Suppressor macrophage treated with lipopolysaccharide for 1 hour (primary cell): ENCODE results near the gene CRY1.
A peak's percentile ranks its signal among the peaks of the same experiment; 100 is the strongest.
"Not testable (repeated sequence)": the region's sequence is repeated elsewhere in the genome, so short reads cannot be mapped to it uniquely, and the experiment has no call there.

Experiments
- DNase-seq, 3 donors: peaks; one replicate each; pipeline ENCODE4 v3.0.0-alpha.2; 2020 to 2022

CRY1 gene

DNA sequence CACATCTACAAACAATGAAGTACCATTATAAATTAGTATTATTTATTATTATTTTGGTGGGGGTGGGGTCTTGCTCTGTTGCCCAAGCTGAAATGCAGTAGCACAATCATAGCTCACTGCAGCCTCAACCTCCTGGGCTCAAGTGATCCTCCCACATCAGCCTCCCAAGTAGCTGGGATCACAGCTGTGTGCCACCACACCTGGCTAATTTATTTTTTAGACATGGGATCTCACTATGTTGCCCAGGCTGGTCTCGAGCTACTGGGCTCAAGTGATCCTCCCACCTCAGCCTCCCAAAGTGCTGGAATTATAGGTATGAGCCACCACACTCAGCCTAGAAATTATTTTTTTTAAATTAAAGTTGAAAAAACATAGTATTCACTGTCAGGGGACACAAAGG is 15.0 kb upstream of the CRY1 start:
- DNase-seq: not testable (repeated sequence)

- no peak for DNase-seq
Measured at GRCh38 chr12:107107381-107107780, 14.0 kb upstream of the CRY1 start.

GRCh38 chr12:107106241-107107025 is 13.1 kb upstream of the CRY1 start:
- DNase-seq: no peak

- DNase-seq: peak in 2 of 3 donors; percentile 8 to 20
Measured at GRCh38 chr12:107105410-107105703, 12.0 kb upstream of the CRY1 start.

- DNase-seq: no peak
Measured at GRCh38 chr12:107103516-107103915, 10.2 kb upstream of the CRY1 start.

DNA sequence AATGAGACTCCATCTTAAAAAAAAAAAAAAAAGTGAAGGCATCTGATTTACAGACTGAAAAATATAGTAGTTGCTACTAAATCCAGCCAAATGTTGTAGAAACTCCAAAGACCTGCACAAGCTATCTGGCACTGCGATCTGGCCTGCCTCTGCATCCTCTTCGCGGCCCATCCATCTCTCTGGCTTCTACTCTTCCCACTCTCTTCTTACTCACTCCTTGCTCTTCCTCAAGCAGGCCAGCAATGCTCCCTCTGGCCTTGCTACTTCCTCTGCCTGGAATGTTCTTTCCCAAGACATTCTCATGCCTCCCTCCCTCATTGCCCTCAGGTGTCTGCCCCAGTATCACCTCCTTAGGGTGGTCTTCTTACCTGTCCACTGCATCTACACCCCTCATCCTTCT is 9.7 kb upstream of the CRY1 start:
- DNase-seq: no peak

- DNase-seq: no peak
Measured at GRCh38 chr12:107102294-107102693, 8.9 kb upstream of the CRY1 start.

DNA sequence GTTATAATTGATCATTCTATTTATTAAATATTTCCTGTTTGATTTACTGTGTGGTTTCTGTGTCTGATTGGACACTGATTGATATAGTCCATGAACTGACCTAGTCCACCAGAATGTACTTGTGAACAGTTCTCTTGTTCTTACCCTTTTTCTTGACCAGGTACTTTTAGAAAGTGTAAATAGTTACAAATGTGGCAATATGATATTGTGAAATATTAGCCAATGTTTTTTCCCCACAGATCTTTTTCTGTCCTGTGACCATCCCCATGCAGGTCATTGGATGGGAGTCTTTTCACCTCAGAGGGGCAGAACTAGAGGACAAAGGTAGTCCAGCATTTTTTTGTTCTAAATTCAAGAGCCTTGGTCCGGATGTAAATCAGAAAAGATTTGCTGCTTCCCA is 8.3 kb upstream of the CRY1 start:
- no peak for DNase-seq

GRCh38 chr12:107099917-107100316 is 6.6 kb upstream of the CRY1 start:
- DNase-seq: no peak

GRCh38 chr12:107096571-107096970 is 3.2 kb upstream of the CRY1 start:
- DNase-seq: no peak

DNA sequence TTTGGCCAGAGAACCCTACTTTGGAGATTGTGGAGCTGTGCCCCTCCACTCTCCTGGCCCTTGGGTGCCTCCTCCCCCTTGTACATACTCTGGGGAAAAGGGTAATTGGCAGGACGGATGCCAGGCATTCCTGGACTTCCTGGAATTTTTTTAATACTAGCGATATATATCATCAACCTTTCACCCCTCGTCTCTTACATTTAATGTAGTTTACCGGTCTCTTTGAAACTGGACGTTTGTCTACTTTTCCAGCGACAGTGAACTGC is 767 bp upstream of the CRY1 start:
- no peak for DNase-seq

- DNase-seq: peak in 1 of 3 donors; percentile 65
Measured at GRCh38 chr12:107092669-107093416, 506 bp downstream of the CRY1 start.

DNA sequence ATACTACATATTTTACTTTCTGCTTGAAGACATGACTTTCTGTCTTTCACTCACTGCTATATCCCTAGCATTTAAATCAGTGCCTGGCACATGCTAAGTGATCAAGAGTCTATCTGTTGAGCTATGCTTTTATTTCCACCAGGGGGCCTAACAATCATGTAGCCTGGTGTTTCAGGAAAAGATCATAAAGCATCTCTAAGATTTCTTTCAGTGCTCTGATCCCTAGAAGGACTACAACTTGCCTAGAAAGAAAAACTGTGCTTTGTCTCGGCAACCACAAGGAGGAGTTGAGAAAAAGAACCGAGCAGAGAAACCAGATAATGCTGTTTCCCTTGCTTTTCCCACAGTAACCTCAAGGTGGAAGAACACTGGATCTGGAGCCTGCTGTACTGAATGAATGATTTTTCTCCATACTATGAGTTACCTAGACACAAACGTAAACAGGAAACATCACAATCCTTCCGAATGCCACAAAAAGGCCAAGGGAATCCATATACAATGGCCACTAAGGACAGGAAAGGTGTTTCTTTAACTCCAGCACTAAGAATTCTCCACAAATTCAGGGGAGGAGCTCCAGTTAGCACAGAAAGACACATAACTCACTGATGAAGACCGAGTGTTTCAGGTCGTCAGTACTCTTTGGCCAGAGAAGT is 1.2 kb downstream of the CRY1 start:
- peak; percentile 73 to 87 (median 85) for DNase-seq

GRCh38 chr12:107091381-107091780 is 2.0 kb downstream of the CRY1 start:
- no peak for DNase-seq

GRCh38 chr12:107090711-107091110 is 2.6 kb downstream of the CRY1 start:
- no peak for DNase-seq

DNA sequence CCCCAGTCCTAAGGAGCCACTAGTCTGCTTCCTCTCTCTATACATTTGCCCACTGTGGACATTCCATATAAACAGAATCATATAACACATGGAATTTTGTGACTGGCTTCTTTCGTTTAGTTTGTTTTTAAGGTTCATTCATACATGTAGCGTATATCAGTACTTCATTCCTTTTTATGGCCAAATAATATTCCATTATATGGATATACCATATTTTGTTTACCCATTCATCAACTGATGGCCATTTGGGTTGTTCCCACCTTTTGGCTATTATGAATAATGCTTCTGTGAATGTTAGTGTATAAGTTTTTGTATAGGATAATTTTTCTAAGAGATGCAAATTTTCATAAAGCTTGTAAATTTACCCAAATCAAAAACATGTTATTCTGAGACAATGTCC is 4.4 kb downstream of the CRY1 start:
- no peak for DNase-seq

DNA sequence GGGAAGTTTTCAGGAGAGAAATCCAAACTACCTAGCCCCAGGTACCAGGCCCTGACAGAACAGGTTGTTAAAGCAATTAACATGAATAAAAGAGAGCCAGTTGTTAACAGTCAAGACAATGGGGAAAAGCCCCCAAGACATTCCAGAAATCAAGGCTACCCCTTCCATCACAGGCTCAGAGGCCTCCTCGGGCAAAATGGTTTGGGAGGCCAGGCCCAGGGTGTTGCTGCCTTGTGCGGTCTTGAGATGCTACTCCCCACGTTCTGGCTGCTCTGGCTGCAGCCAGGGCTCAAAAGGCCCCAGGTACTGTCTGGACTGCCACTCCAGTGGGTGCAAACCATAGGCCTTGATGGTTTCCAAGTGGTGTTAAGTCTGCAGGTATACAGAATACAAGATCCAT is 7.0 kb downstream of the CRY1 start:
- no peak for DNase-seq

GRCh38 chr12:107081778-107082177 is 11.6 kb downstream of the CRY1 start:
- no peak for DNase-seq

DNA sequence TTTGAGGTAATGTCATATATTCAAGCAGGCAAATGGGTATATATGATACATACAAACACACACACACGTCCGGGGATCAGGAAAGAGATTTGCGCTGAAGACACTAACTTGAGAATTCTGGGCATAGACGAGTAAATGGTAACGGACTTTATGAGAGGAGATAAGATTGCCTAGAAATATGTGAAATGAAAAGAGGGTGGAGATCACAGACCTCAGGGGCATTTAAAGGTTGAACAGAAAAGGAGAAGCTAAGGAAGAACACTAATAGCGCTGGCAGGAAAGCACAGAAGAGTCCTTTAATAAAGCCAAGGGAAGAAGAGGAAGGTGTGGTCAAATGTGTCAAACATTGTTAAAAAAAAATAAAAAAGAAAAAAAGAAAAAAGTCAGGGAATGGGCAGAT is 13.1 kb downstream of the CRY1 start:
- DNase-seq: peak in 1 of 3 donors; percentile 20

DNA sequence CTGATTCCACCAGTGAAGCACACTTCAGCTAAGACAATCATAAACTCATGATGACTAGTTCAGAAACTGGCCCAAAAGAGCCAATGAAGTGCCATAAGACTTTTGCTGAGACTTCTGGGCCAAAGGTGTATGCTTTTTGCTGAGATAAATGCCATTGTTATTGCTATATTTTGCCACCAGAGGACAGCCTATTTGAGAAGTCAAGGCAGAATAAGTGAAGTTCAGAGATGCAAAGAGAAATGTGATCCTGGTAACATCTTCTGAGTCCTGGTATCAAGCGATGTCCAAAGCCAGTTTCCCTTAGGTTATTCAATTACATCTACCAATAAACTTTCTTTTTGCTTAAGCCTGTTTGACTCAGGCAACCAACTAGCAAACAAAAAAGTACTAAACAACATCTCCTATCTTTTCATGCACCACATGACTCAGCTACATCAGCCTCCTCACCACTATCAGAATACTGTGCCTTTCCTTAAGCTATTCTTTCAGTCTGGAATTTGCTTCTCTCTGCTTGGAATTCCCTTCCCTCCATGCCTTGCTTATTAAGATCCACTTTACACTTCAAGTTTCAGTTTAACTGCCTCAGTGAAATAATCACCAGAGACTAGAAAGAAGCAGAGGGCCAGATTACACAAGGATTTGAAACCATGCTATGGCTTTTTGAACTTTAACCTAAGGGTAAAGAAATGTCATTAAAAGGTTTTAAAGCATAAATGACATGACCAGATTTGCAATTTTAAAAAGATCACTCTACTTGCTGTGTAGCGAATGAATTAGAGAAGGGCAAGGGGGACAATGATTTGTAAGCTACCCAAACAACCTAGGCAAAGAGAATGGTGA is 14.0 kb downstream of the CRY1 start:
- DNase-seq: peak; percentile 15 to 33 (median 21)

DNA sequence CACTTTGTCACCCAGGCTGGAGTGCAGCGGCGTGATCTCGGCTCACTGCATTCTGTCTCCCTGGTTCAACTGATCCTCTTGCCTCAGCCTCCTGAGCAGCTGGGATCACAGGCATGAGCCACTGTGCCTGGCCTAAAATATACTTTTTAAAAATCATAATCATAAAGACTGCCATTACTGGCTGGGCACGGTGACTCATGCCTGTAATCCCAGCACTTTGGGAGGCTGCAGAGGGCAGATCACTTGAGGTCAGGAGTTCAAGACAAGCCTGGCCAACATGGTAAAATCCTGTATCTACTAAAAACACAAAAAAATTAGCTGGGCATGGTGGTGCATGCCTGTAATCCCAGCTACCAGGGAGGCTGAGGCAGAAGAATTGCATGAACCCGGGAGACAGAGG is 20.1 kb downstream of the CRY1 start:
- DNase-seq: not testable (repeated sequence)

- DNase-seq: no peak
Measured at GRCh38 chr12:107066691-107067090, 26.7 kb downstream of the CRY1 start.

DNA sequence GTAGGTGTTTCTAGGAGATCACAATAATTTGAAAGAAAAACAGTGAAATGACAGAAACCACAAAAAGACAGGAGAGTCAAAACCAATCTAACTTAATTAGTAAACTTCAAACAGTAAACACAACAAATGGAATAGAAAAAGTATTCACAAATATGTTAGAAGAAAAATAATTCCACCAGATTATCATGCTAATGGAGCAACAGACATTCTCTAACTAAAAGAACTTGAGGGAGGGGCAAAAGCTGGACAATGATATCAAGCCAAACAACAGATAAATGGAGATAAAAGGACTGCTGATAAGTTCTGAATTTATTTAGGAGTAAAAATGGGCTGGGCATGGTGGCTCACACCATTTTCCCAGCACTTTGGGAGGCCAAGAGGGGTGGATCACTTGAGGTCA is 28.7 kb downstream of the CRY1 start:
- DNase-seq: no peak
